ENCODE results near the gene SPTBN1.

Gene SPTBN1

DNA sequence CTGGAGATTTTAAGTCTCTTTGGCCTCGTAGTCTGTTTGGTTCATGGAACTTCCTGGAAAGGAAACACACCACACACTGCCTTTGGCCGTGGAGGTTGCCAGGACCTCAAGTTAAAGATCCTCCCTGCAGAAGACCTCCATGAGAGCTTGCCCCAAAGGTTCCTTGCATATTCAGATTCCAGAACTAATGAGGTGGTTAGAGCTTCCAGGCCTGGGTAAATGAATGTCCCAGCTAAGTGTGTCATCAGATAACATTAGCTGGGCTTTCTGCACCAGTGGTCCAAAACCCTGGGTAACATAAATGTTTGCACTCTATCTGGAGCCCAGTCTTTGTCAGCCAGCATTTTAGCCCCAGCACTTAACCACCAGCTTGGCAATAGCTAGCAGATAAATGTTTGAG is 145.2 kb downstream of the SPTBN1 start:
- TF ChIP-seq, protein P1, sequence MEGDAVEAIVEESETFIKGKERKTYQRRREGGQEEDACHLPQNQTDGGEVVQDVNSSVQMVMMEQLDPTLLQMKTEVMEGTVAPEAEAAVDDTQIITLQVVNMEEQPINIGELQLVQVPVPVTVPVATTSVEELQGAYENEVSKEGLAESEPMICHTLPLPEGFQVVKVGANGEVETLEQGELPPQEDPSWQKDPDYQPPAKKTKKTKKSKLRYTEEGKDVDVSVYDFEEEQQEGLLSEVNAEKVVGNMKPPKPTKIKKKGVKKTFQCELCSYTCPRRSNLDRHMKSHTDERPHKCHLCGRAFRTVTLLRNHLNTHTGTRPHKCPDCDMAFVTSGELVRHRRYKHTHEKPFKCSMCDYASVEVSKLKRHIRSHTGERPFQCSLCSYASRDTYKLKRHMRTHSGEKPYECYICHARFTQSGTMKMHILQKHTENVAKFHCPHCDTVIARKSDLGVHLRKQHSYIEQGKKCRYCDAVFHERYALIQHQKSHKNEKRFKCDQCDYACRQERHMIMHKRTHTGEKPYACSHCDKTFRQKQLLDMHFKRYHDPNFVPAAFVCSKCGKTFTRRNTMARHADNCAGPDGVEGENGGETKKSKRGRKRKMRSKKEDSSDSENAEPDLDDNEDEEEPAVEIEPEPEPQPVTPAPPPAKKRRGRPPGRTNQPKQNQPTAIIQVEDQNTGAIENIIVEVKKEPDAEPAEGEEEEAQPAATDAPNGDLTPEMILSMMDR (IDR thresholded peaks at IDR 0.05) = no peak

DNA sequence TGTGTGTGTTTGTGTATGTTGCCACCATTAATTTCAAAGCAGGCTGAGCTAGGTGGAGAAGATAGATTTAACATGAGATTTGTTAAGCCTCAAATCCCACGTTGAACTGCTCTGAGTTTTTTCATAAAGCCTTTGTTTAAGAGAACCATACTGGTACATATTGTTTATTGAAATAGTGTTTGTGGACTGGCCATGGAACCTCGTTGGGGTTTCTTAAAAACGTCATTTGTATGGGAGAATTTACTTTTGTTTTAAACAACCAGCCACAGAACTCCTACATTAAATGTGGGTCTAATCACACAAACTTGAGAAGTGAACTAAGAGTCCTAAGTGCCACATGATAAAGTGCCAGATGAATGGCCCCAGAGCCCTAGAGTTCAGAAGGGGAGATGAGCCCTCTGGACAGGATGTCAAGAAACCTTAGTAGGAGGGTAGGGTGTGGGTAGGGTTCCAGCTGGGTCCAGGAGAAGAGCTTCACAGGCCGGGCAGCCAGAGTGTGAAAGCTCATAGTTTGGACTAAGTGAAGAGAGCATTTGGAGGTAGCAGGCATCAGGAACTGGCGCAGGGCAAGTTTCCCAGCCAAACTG is 146.7 kb downstream of the SPTBN1 start:
- TF ChIP-seq, protein P1 (IDR thresholded peaks at IDR 0.05) = no peak

DNA sequence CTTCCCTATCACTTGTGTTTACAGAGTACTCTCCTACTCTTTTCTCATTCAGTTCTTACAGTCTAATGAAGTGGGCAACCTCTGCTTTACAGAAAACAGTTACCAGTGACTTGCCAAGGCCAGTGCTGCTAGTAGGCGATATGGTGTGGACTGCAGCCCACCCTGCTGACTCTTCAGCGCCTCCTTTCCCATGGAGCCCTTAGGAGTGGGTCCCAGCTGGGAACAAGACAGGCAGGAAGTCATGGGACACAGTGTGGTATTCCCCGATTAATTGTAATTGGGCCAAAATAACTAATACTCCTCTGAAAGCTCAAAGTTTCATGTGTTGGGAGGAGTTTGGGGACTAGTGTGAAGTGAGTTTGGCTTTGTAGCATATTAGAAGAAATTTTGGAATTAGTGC is 147.2 kb downstream of the SPTBN1 start:
- TF ChIP-seq, protein P1 (IDR thresholded peaks at IDR 0.05) = no peak

DNA sequence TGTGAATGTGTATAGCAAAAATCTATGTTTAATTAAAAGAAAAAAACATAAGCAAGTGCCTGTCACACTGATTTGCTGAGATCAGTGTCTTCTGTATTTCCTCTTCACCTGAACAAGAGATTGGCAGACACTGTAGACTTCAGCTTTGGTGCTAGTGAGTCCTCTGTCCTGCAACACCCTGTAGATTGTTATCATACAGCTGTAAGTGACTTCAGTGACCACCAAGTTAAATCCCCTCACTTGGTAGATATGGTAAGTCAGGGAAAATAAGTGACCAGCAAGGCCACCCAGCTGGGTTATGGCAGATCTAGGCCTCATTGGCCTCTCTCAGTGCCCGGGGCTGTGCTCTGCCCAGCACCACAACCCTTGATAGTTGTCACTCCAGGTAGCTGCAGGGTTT is 147.7 kb downstream of the SPTBN1 start:
- TF ChIP-seq, protein P1 (IDR thresholded peaks at IDR 0.05) = no peak

DNA sequence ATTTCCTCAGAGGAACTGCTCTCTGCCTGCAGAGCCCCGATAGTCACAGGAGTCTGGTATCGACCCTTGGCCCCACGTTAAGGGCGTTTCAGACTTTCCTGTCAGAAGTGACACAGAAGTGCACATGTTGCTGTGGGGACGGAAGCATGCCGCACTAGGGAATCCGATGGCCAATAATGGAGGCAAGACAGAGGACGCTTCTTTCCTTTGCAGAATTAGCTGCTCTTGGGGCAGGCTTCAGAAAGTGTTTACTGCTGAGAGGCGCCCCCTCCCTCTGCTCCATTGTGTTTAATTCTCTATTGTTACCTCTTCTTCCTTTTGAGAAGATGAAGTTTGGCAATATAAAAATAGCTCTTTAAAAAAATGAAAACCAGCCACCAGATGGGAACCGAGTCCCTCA is 148.7 kb downstream of the SPTBN1 start:
- TF ChIP-seq, protein P1 (IDR thresholded peaks at IDR 0.05) = no peak

DNA sequence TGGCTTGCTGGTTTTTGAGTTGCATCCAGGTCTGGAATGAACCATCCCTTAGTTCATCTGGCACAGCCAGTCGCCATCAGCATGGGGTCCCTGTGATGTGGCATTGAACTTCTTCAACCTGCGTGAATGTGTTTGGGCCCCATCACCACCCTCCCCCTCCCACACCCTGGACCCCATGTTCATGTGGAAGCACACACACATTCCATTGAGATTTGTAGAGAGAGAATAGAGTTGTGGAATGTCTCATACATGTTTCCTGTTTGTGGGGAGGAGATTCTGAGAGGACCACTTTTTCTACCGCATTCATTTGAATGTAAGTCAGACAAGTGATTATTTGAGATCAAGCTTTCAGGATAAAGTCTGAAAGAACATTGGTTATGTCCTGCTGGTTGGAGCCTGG is 149.7 kb downstream of the SPTBN1 start:
- TF ChIP-seq, protein P1 (IDR thresholded peaks at IDR 0.05) = no peak

DNA sequence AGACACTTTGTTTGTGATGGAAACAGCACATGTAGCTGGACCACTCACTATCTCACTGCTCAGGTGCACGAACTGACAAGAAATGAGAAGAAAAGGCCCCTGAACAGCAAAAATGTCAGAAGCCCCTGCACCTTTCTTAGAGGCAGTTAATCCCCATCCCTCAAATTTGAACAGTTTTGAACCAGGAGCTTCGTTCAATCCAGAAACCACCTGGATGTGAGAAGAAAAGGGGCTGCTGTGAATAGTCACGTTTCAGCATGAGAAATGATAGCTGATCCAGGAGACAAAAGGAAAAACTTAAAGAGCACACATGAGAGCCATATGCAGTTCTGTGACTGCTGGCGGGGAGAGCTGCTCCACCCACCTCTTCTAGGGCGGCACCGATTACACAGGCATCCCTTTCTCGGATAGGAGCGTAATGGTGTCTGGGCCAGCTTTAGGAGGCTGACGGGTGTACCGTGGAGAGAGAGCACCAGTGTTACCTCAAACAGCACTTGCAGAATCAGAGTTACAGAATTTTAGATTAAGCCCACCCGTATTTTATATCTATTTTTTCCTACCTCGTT is 150.3 kb downstream of the SPTBN1 start:
- TF ChIP-seq, protein P1 (IDR thresholded peaks at IDR 0.05) = no peak

DNA sequence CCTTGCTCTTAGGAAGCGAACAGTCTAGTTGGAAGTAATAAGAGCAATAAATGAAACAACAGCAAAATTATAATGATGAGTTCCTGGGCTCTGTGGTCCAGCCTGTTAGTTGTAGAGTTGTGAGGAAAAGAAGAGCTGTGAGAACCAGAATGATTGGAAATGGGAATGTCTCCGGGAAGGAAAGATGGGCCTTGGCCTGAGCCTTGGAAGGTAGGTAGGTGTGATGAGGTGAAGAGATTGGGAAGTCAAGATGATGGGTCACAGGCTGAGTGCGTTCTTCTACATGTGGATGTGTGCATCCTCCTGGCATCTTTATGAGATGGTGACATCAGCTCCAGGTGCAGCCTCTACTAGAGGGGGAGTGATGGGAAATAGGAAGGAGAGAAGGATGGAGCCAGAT is 152.1 kb downstream of the SPTBN1 start:
- TF ChIP-seq, protein P1 (IDR thresholded peaks at IDR 0.05) = no peak
